Brain microvascular endothelial cell (primary cell): ENCODE data around the gene AMMECR1L.
"Not testable (repeated sequence)": the region's sequence is repeated elsewhere in the genome, so short reads cannot be mapped to it uniquely, and the experiment has no call there.

Experiments used
- DNase-seq: peaks from one replicate; pipeline ENCODE4 v3.0.0-alpha.2; 2020
- H3K27ac ChIP-seq: fragments of 250-450 bp; sonication (Bioruptor Pico); 2 replicates; pipeline ENCODE4 v1.5.1; 2020; ENCODE audit warnings: mild to moderate bottlenecking, moderate library complexity
- H3K27me3 ChIP-seq: fragments of 250-450 bp; sonication (Bioruptor Pico); replicated peaks from 2 replicates; pipeline ENCODE4 v1.5.1; 2020; ENCODE audit warnings: mild to moderate bottlenecking
- H3K36me3 ChIP-seq: fragments of 250-450 bp; sonication (Bioruptor Pico); replicated peaks from 2 replicates; pipeline ENCODE4 v1.5.1; 2020; ENCODE audit warnings: mild to moderate bottlenecking
- H3K4me3 ChIP-seq: 2 replicates; pipeline ENCODE4 v1.5.1; 2011; ENCODE audit warnings: low read depth, mild to moderate bottlenecking, control low read depth, low read length, moderate library complexity
- CTCF ChIP-seq: IDR thresholded peaks from 2 replicates; pipeline ENCODE4 v1.5.1; 2011; ENCODE audit warnings: low read depth, mild to moderate bottlenecking, moderate library complexity, low read length, control low read depth, inconsistent platforms; ENCODE audit errors: missing control alignments
- in situ Hi-C: cut with HindIII; loops from 2 replicates; pipeline ENCODE4 v1.10.0; 2017; ENCODE audit warnings: low sequenced_read_pairs, low pct_ligation_motif_present

AMMECR1L gene

DNA sequence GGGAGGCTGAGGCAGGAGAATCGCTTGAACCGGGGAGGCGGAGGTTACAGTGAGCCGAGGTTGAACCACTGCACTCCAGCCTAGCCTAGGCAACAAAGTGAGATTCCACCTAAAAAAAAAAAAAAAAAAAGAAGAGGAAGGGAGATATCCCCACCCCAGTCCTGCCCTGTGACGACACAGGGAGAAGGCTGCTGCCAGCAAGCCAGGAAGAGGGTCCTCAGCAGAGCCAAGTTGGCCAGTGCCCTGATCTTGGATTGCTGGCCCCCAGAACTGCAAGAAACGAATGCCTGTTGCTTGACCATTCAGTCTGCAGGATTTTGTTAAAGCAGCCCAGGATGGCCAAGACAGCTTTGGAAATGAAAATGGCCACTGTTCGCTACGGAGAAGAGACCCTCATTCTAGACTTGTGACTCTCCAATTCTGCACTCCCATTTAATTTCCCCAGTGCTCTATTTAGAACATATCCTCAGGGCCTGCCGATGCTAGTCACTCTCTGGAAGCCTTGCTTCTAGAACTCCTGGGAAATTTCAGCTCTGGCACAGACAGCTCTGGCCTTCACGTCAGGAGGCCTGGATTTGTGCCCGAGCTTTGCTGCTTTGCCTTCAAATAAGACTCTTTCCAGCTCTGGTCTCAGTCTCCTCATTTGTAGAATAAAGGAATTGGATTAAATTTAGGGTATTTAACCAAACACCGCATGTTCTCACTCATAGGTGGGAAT lies 15.7 kb upstream of the AMMECR1L start:
- Histone ChIP-seq H3K27ac (no peak overlapping the region), H3K4me3 (no peak overlapping the region), H3K27me3 (no peaks in the 10 kb centered on the region), H3K36me3 (no peaks in the 10 kb centered on the region)
- DNase-seq: peak; percentile 11
- in situ Hi-C loops: no loop called here
- TF ChIP-seq CTCF: no peak

DNA sequence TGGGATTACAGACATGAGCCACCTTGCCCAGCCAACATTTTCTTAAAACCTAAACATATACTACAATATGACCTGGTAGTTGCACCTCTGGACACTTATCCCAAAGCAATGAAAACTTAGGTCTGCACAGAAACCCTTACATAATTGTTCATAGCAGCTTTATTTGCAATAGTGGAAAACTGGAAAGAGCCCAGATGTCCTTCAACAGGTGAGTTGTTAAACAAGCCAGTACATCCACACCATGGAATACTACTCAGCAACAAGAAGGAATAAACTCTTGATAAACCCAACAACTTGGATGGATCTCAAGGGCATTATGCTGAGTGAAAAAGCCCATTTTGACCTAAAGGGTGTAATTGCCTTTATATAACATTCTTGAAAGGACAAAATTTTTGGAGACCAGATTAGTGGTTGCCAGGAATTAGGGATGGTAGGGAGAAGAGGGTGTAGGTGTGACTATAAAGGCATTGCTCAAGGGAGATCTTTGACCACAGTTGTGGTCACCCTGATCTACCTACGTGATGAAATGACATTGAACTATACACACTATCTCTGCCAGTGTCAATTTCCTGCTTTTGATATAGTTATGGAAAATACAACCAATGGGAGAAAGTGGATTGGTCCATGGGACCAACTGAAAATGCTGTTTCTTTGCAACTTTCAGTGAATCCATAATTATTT lies 11.9 kb upstream of the AMMECR1L start:
- DNase-seq: no peak
- Histone ChIP-seq H3K27ac (no peak overlapping the region), H3K27me3 (no peaks in the 10 kb centered on the region), H3K4me3 (no peak overlapping the region), H3K36me3 (no peaks in the 10 kb centered on the region)
- no peak for TF ChIP-seq CTCF
- in situ Hi-C loops: no loop called here

DNA sequence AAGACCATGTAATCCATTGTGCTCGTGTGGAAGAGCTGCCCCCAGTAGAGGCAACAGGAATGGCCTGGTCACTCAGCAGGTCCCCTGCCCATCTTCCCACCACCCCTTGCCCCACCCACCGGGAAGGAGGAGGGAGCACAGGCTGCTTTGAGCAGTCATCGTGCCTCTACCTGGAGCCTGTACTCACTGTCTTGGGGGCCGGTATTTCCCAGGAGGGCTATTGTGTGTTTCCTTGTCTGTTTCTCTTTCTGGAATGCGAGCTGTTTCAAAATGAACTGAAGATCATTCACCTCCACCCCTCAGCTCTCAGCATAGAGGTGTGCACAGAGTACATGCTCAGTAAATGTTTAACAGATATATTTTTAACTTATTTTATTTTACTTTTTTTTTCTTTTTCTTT lies 7.7 kb upstream of the AMMECR1L start:
- no peak for DNase-seq
- TF ChIP-seq CTCF: no peak
- Histone ChIP-seq H3K27ac (no peak overlapping the region), H3K4me3 (no peak overlapping the region), H3K27me3 (no peaks in the 10 kb centered on the region), H3K36me3 (no peaks in the 10 kb centered on the region)
- in situ Hi-C loops: no loop called here

GRCh38 chr2:127893033-127893432 lies 7.3 kb upstream of the AMMECR1L start:
- no peak for DNase-seq
- no peaks in the 10 kb centered on the region for H3K36me3 ChIP-seq
- in situ Hi-C loops: no loop called here
- TF ChIP-seq CTCF: no peak
- no peaks in the 10 kb centered on the region for H3K27me3 ChIP-seq
- no peak overlapping the region for H3K4me3 ChIP-seq
- no peak overlapping the region for H3K27ac ChIP-seq

- Histone ChIP-seq H3K27ac (no peak overlapping the region), H3K4me3 (no peak overlapping the region), H3K36me3 (no peaks in the 10 kb centered on the region), H3K27me3 (no peaks in the 10 kb centered on the region)
- TF ChIP-seq CTCF: no peak
- DNase-seq: no peak
- in situ Hi-C loops: no loop called here
Observed at GRCh38 chr2:127891811-127892210, 6.1 kb upstream of the AMMECR1L start.

GRCh38 chr2:127890756-127891155 lies 5.0 kb upstream of the AMMECR1L start:
- in situ Hi-C loops, DNase-seq, H3K4me3 ChIP-seq, H3K27ac ChIP-seq, H3K36me3 ChIP-seq, H3K27me3 ChIP-seq: not testable (repeated sequence)
